HepG2 (cell line): ENCODE data around the gene RPS6KA2. TPM values are rescaled to one million over a fixed set of nuclear protein-coding genes. Genes with fewer than 3 reads are reported as not detected.
A peak's percentile ranks its signal among the peaks of the same experiment; 100 is the strongest.

Experiments
- ATAC-seq: fragments of 200-7000 bp; cut with Tn5 transposase; 3 replicates; pipeline ENCODE4 v1.9.1; 2020; ENCODE audit warnings: mild to moderate bottlenecking, moderate library complexity
- BruUV-seq: library from RNA; stranded (reverse); fragments of 400-500 nt; replicated peaks from 2 replicates; lab custom pipeline; 2021; lab: Mats Ljungman, UMichigan
- CTCF ChIA-PET: fragments of 300-600 bp; formaldehyde crosslinking; extraction: SDS; loops from one replicate; lab custom pipeline; 2021; ENCODE audit warnings: low total read pairs, inconsistent platforms, low intra/inter-chr PET ratio; lab: Yijun Ruan, JAX
- POLR2A ChIA-PET: fragments of 350-600 bp; sonication (Branson Sonifier 250); formaldehyde crosslinking; loops from one replicate; lab custom pipeline; 2020; ENCODE audit warnings: antibody characterized with exemption, inconsistent platforms; lab: Yijun Ruan, JAX
- DNase-seq: peaks from one replicate; pipeline ENCODE4 v3.0.0-alpha.2; 2015; ENCODE audit warnings: low spot score
- FAIRE-seq: peaks from 3 replicates; lab custom pipeline; 2011; peaks lifted over from hg19 to GRCh38; lab: Jason Lieb, UNC
- H2AFZ ChIP-seq: one replicate; pipeline ENCODE4 v1.6.1; 2011; ENCODE audit warnings: low read length, inconsistent platforms
- H3K27ac ChIP-seq: fragments of 300-600 bp; 3 replicates; pipeline ENCODE4 v1.8.0; 2011; ENCODE audit warnings: mixed run types, mild to moderate bottlenecking, mixed read lengths, low read length, inconsistent platforms; ENCODE audit not compliant: insufficient read depth; ENCODE audit errors: extremely low read length
- H3K27me3 ChIP-seq, 2 experiments: fragments of 200-600 bp in 1 of 2; 2 replicates in 1 of 2; 3 replicates in 1 of 2; pipeline versions ENCODE4 v1.6.0 to v1.8.0; 2011; ENCODE audit warnings: low read length in 2 of 2, mild to moderate bottlenecking in 2 of 2, moderate library complexity in 2 of 2, inconsistent platforms in 1 of 2; ENCODE audit not compliant: insufficient read depth in 2 of 2, control insufficient read depth in 1 of 2
- H3K36me3 ChIP-seq, 2 experiments: fragments of 200-600 bp in 1 of 2; replicated peaks in 1 of 2; 2 replicates in 1 of 2; 3 replicates in 1 of 2; pipeline versions ENCODE4 v1.5.1 to v1.8.0; 2011; ENCODE audit warnings: low read length in 2 of 2, inconsistent platforms in 1 of 2; ENCODE audit not compliant: insufficient read depth in 2 of 2, control insufficient read depth in 1 of 2
- H3K4me1 ChIP-seq: 2 replicates; pipeline ENCODE4 v1.5.1; 2012; ENCODE audit warnings: low read length, inconsistent platforms; ENCODE audit not compliant: insufficient read depth
- H3K4me2 ChIP-seq: 2 replicates; pipeline ENCODE4 v1.6.0; 2011; ENCODE audit warnings: low read depth, low read length, inconsistent platforms
- H3K4me3 ChIP-seq, 3 experiments: fragments of 200-600 bp in 1 of 3; sonication (generic), shearing (Covaris generic) in 1 of 3; replicated peaks in 1 of 3; 2 replicates each; pipeline ENCODE4 v1.5.1; 2011 to 2016; ENCODE audit warnings: low read length in 3 of 3, inconsistent platforms in 2 of 3, low read depth in 2 of 3, mild to moderate bottlenecking in 2 of 3, control low read depth in 1 of 3, mixed read lengths in 1 of 3; ENCODE audit not compliant: insufficient read depth in 1 of 3
- H3K79me2 ChIP-seq: one replicate; pipeline ENCODE4 v1.6.1; 2011; ENCODE audit warnings: low read length, inconsistent platforms; ENCODE audit not compliant: insufficient read depth
- H3K9ac ChIP-seq: 2 replicates; pipeline ENCODE4 v1.6.0; 2011; ENCODE audit warnings: mild to moderate bottlenecking, low read depth, low read length, inconsistent platforms; ENCODE audit not compliant: insufficient read depth
- H3K9me3 ChIP-seq: 2 replicates; pipeline ENCODE4 v1.5.1; 2012; ENCODE audit warnings: mild to moderate bottlenecking, low read length
- H4K20me1 ChIP-seq: 2 replicates; pipeline ENCODE4 v1.6.0; 2011; ENCODE audit warnings: inconsistent platforms, mild to moderate bottlenecking, low read length, moderate library complexity; ENCODE audit not compliant: insufficient read depth
- ATM ChIP-seq: fragments of 450-650 bp; IDR thresholded peaks from 2 replicates; pipeline ENCODE4 v1.7.1; 2017; ENCODE audit warnings: mild to moderate bottlenecking, borderline replicate concordance
- CBX5 ChIP-seq: sonication (generic); formaldehyde crosslinking; IDR thresholded peaks from 2 replicates; pipeline ENCODE4 v1.4.0; 2020; ENCODE audit warnings: missing genetic modification reagents, borderline replicate concordance
- CEBPB ChIP-seq: IDR thresholded peaks from 2 replicates; pipeline ENCODE4 v1.6.1; 2011; ENCODE audit warnings: low read depth, low read length, improper control_type of control experiment, borderline replicate concordance
- CREB3 ChIP-seq: sonication (generic); formaldehyde crosslinking; IDR thresholded peaks from 2 replicates; pipeline ENCODE4 v1.5.0; 2020; ENCODE audit warnings: missing genetic modification reagents
- ELF3 ChIP-seq: IDR thresholded peaks from 2 replicates; pipeline ENCODE4 v1.6.1; 2016; ENCODE audit warnings: missing genetic modification reagents, missing compliant biosample characterization
- FOSL2 ChIP-seq: sonication (generic); formaldehyde crosslinking; IDR thresholded peaks from 2 replicates; pipeline ENCODE4 v1.4.0; 2020; ENCODE audit warnings: missing genetic modification reagents
- HCFC1 ChIP-seq: fragments of 150-350 bp; IDR thresholded peaks from 2 replicates; pipeline ENCODE4 v1.6.1; 2014; ENCODE audit warnings: low read depth, low read length
- ISX ChIP-seq: sonication (generic); formaldehyde crosslinking; conservative IDR thresholded peaks from 2 replicates; pipeline ENCODE4 v1.5.0; 2020; ENCODE audit warnings: missing genetic modification reagents
- MAFF ChIP-seq: IDR thresholded peaks from 2 replicates; pipeline ENCODE4 v1.6.1; 2011; ENCODE audit warnings: low read depth, low read length, improper control_type of control experiment
- MAFK ChIP-seq, 2 experiments: IDR thresholded peaks in 1 of 2; conservative IDR thresholded peaks in 1 of 2; 2 replicates each; pipeline ENCODE4 v1.6.1; 2011; ENCODE audit warnings: improper control_type of control experiment in 2 of 2, low read length in 2 of 2
- RFX5 ChIP-seq: IDR thresholded peaks from 2 replicates; pipeline ENCODE4 v1.6.1; 2011; ENCODE audit warnings: low read depth, low read length, improper control_type of control experiment
- SIX1 ChIP-seq: sonication (generic); formaldehyde crosslinking; IDR thresholded peaks from 2 replicates; pipeline ENCODE4 v1.4.0; 2020; ENCODE audit warnings: missing genetic modification reagents, borderline replicate concordance
- SMAD9 ChIP-seq: sonication (generic); formaldehyde crosslinking; IDR thresholded peaks from 2 replicates; pipeline ENCODE4 v1.5.1; 2020; ENCODE audit warnings: mild to moderate bottlenecking, missing genetic modification reagents
- TEF ChIP-seq: sonication (generic); formaldehyde crosslinking; IDR thresholded peaks from 2 replicates; pipeline ENCODE4 v1.5.0; 2020; ENCODE audit warnings: missing genetic modification reagents
- TFAP4 ChIP-seq: sonication (generic); IDR thresholded peaks from 2 replicates; pipeline ENCODE4 v1.6.1; 2016; ENCODE audit warnings: low read depth, borderline replicate concordance
- TOPORS ChIP-seq: sonication (generic); formaldehyde crosslinking; IDR thresholded peaks from 2 replicates; pipeline ENCODE4 v1.8.0; 2023; ENCODE audit warnings: mild to moderate bottlenecking, missing genetic modification reagents
- ZNF75D ChIP-seq: sonication (generic); formaldehyde crosslinking; IDR thresholded peaks from 2 replicates; pipeline ENCODE4 v1.8.1; 2023; ENCODE audit warnings: missing genetic modification reagents, mild to moderate bottlenecking, borderline replicate concordance
- ZNF790 ChIP-seq: sonication (generic); formaldehyde crosslinking; IDR thresholded peaks from 2 replicates; pipeline ENCODE4 v1.8.0; 2022; ENCODE audit warnings: missing genetic modification reagents, mild to moderate bottlenecking, borderline replicate concordance
- WGBS: methylation state at CpG from one replicate; pipeline ENCODE4 v1.1.6; 2017; ENCODE audit warnings: low lambda C conversion rate; 5-methylcytosine and 5-hydroxymethylcytosine counted together
- in situ Hi-C: cut with HindIII; loops from 2 replicates; pipeline ENCODE4 v1.10.0; 2017; ENCODE audit warnings: low pct_unique_long_range_greater_than_20kb; ENCODE audit not compliant: extremely low pct_ligation_motif_present
- intact Hi-C: fragments of 100-400 bp; cut with micrococcal nuclease; formaldehyde crosslinking; loops from one replicate; pipeline ENCODE4 v1.10.0; 2022; ENCODE audit not compliant: unreplicated experiment
- polyA plus RNA-seq, 8 experiments: library from polyadenylated mRNA; depleted of rRNA in 3 of 8; stranded (reverse) in 7 of 8; unstranded in 1 of 8; fragments of >200 nt; fragmentation: Illumina TruSeq in 4 of 8; extraction: Trizol in 4 of 8; gene quantifications; 2 replicates each; pipeline versions ENCODE4 v1.2.1 to v1.2.3, GENCODE V29; 2011 to 2016; ENCODE audit warnings: low read depth in 4 of 8, missing spikeins in 1 of 8, mixed read lengths in 1 of 8; ENCODE audit not compliant: insufficient read depth in 1 of 8
- total RNA-seq, 5 experiments: library from RNA; depleted of rRNA; stranded (reverse); fragments of >200 nt; fragmentation: Illumina TruSeq; extraction: Trizol; gene quantifications; 2 replicates each; pipeline ENCODE4 v1.2.3, GENCODE V29; 2016; ENCODE audit warnings: low read depth in 1 of 5

Gene RPS6KA2
- total and polyA plus RNA-seq, 2 of the 13 experiments (the other 11 are each of a cell fraction or from before 2014, with no cell fraction given), result 0.22 to 0.38 TPM

- Histone ChIP-seq H3K27me3 (peaks cover 4 to 47% of the 10 kb centered on the region in 2 experiments), H4K20me1 (no peaks in the 10 kb centered on the region), H3K4me2 (no peak overlapping the region), H3K4me3 (no peak overlapping the region), H3K4me1 (no peaks in the 10 kb centered on the region), H3K9ac (no peak overlapping the region), H3K79me2 (no peaks in the 10 kb centered on the region), H3K9me3 (no peaks in the 10 kb centered on the region), H3K27ac (no peak overlapping the region), H3K36me3 (no peaks in the 10 kb centered on the region), H2AFZ (no peak overlapping the region)
- BruUV-seq, result no TSS peak
- DNase-seq (no peak), ATAC-seq (no peak), FAIRE-seq (no peak)
- 2% methylated on average over 2 of the region's 2 CpGs for WGBS
- POLR2A ChIA-PET, result no interaction called here
- TF ChIP-seq ZNF790 (CRISPR knock-in tag) (no peak), SIX1 (CRISPR knock-in tag) (no peak), CBX5 (no peak), ELF3 (CRISPR knock-in tag) (no peak), TOPORS (CRISPR knock-in tag) (no peak), CEBPB (no peak), ISX (CRISPR knock-in tag) (no peak), ZNF75D (no peak)
- CTCF ChIA-PET, result no interaction called here
- in situ Hi-C loops (no loop called here), intact Hi-C loops (no loop called here)
These were observed 26.1 kb downstream of the RPS6KA2 start for GRCh38 chr6:166600931-166601330.

GRCh38 chr6:166599205-166599604 lies 27.8 kb downstream of the RPS6KA2 start:
- in situ Hi-C loops, result no loop called here
- Histone ChIP-seq H3K27me3 (peaks cover 4 to 43% of the 10 kb centered on the region in 2 experiments), H2AFZ (no peak overlapping the region), H3K4me1 (no peaks in the 10 kb centered on the region), H3K9ac (no peak overlapping the region), H3K9me3 (no peaks in the 10 kb centered on the region), H4K20me1 (no peaks in the 10 kb centered on the region), H3K4me2 (no peak overlapping the region), H3K27ac (no peak overlapping the region), H3K36me3 (no peaks in the 10 kb centered on the region), H3K4me3 (no peak overlapping the region), H3K79me2 (no peaks in the 10 kb centered on the region)
- ChIA-PET CTCF (no interaction called here), POLR2A (no interaction called here)
- ATAC-seq (no peak), DNase-seq (no peak), FAIRE-seq (no peak)
- TF ChIP-seq HCFC1 (no peak), SMAD9 (CRISPR knock-in tag) (no peak), MAFK (conservative IDR thresholded peaks at IDR 0.05 in 1 of 2, IDR thresholded peaks at IDR 0.05 in 1 of 2; ENCODE audit: low read length in 2 of 2) (peak; percentile 51 to 60), CREB3 (no peak), TEF (CRISPR knock-in tag) (no peak), ATM (no peak), FOSL2 (CRISPR knock-in tag) (no peak), RFX5 (no peak), MAFF (peak; percentile 66), TFAP4 (no peak)
- intact Hi-C loops, result no loop called here
- WGBS, result 3% methylated on average over 5 of the region's 5 CpGs
- no TSS peak for BruUV-seq
